ENCODE results near the gene ITK.
"Not testable (repeated sequence)": the region's sequence is repeated elsewhere in the genome, so short reads cannot be mapped to it uniquely, and the experiment has no call there.

ITK gene

GRCh38 chr5:157196045-157196444 lies 15.4 kb downstream of the ITK start:
- no peaks in the 10 kb centered on the region for H3K36me3 ChIP-seq (ENCODE audit: control insufficient read depth, low read depth, low read length)
- no peak overlapping the region for H3K4me3 ChIP-seq (ENCODE audit: low read length)
- no peaks in the 10 kb centered on the region for H3K9me3 ChIP-seq (ENCODE audit: control insufficient read depth, low read depth, low read length)
- H3K27me3 ChIP-seq (ENCODE audit: control insufficient read depth, insufficient read depth, low read length) = no peaks in the 10 kb centered on the region
- no peaks in the 10 kb centered on the region for H3K4me1 ChIP-seq (ENCODE audit: control insufficient read depth, low read depth, low read length)
- no peak overlapping the region for H3K9ac ChIP-seq (ENCODE audit: low read length)
- H3K27ac ChIP-seq (ENCODE audit: low read length) = no peak overlapping the region

GRCh38 chr5:157197086-157197485 lies 16.4 kb downstream of the ITK start:
- Histone ChIP-seq H3K9me3 (ENCODE audit: control insufficient read depth, low read depth, low read length) (no peaks in the 10 kb centered on the region), H3K4me1 (ENCODE audit: control insufficient read depth, low read depth, low read length) (no peaks in the 10 kb centered on the region), H3K27ac (ENCODE audit: low read length) (no peak overlapping the region), H3K9ac (ENCODE audit: low read length) (no peak overlapping the region), H3K27me3 (ENCODE audit: control insufficient read depth, insufficient read depth, low read length) (no peaks in the 10 kb centered on the region), H3K4me3 (ENCODE audit: low read length) (no peak overlapping the region), H3K36me3 (ENCODE audit: control insufficient read depth, low read depth, low read length) (no peaks in the 10 kb centered on the region)

- no peaks in the 10 kb centered on the region for H3K27me3 ChIP-seq (ENCODE audit: control insufficient read depth, insufficient read depth, low read length)
- H3K27ac ChIP-seq (ENCODE audit: low read length) = no peak overlapping the region
- no peaks in the 10 kb centered on the region for H3K4me1 ChIP-seq (ENCODE audit: control insufficient read depth, low read depth, low read length)
Observed at GRCh38 chr5:157198277-157198986, 17.8 kb downstream of the ITK start.

GRCh38 chr5:157201857-157202256 lies 21.2 kb downstream of the ITK start:
- no peak overlapping the region for H3K9ac ChIP-seq (ENCODE audit: low read length)
- no peak overlapping the region for H3K4me3 ChIP-seq (ENCODE audit: low read length)
- H3K36me3 ChIP-seq (ENCODE audit: control insufficient read depth, low read depth, low read length) = no peaks in the 10 kb centered on the region
- H3K9me3 ChIP-seq (ENCODE audit: control insufficient read depth, low read depth, low read length) = no peaks in the 10 kb centered on the region
- no peaks in the 10 kb centered on the region for H3K4me1 ChIP-seq (ENCODE audit: control insufficient read depth, low read depth, low read length)
- H3K27me3 ChIP-seq (ENCODE audit: control insufficient read depth, insufficient read depth, low read length) = no peaks in the 10 kb centered on the region
- no peak overlapping the region for H3K27ac ChIP-seq (ENCODE audit: low read length)

More at GRCh38 chr5:157198277-157198986, 17.8 kb downstream of the ITK start:
- no peaks in the 10 kb centered on the region for H3K9me3 ChIP-seq (ENCODE audit: control insufficient read depth, low read depth, low read length)
- no peak overlapping the region for H3K9ac ChIP-seq (ENCODE audit: low read length)
- H3K36me3 ChIP-seq (ENCODE audit: control insufficient read depth, low read depth, low read length) = no peaks in the 10 kb centered on the region
- no peak overlapping the region for H3K4me3 ChIP-seq (ENCODE audit: low read length)

GRCh38 chr5:157203417-157203816 lies 22.8 kb downstream of the ITK start:
- Histone ChIP-seq H3K4me3 (ENCODE audit: low read length) (no peak overlapping the region), H3K36me3 (ENCODE audit: control insufficient read depth, low read depth, low read length) (no peaks in the 10 kb centered on the region), H3K4me1 (ENCODE audit: control insufficient read depth, low read depth, low read length) (no peaks in the 10 kb centered on the region), H3K9ac (ENCODE audit: low read length) (no peak overlapping the region), H3K9me3 (ENCODE audit: control insufficient read depth, low read depth, low read length) (no peaks in the 10 kb centered on the region), H3K27me3 (ENCODE audit: control insufficient read depth, insufficient read depth, low read length) (no peaks in the 10 kb centered on the region), H3K27ac (ENCODE audit: low read length) (no peak overlapping the region)

GRCh38 chr5:157204765-157205164 lies 24.1 kb downstream of the ITK start:
- H3K4me3 ChIP-seq (ENCODE audit: low read length) = no peak overlapping the region
- H3K9ac ChIP-seq (ENCODE audit: low read length) = no peak overlapping the region
- no peak overlapping the region for H3K27ac ChIP-seq (ENCODE audit: low read length)
- no peaks in the 10 kb centered on the region for H3K9me3 ChIP-seq (ENCODE audit: control insufficient read depth, low read depth, low read length)
- H3K4me1 ChIP-seq (ENCODE audit: control insufficient read depth, low read depth, low read length) = no peaks in the 10 kb centered on the region
- H3K27me3 ChIP-seq (ENCODE audit: control insufficient read depth, insufficient read depth, low read length) = no peaks in the 10 kb centered on the region
- H3K36me3 ChIP-seq (ENCODE audit: control insufficient read depth, low read depth, low read length) = no peaks in the 10 kb centered on the region

- no peaks in the 10 kb centered on the region for H3K36me3 ChIP-seq (ENCODE audit: control insufficient read depth, low read depth, low read length)
- H3K9ac ChIP-seq (ENCODE audit: low read length) = no peak overlapping the region
- H3K4me1 ChIP-seq (ENCODE audit: control insufficient read depth, low read depth, low read length) = no peaks in the 10 kb centered on the region
- no peak overlapping the region for H3K27ac ChIP-seq (ENCODE audit: low read length)
- H3K9me3 ChIP-seq (ENCODE audit: control insufficient read depth, low read depth, low read length) = no peaks in the 10 kb centered on the region
- H3K4me3 ChIP-seq (ENCODE audit: low read length) = no peak overlapping the region
- H3K27me3 ChIP-seq (ENCODE audit: control insufficient read depth, insufficient read depth, low read length) = no peaks in the 10 kb centered on the region
Observed at GRCh38 chr5:157205708-157206107, 25.1 kb downstream of the ITK start.

GRCh38 chr5:157210652-157211051 lies 30.0 kb downstream of the ITK start:
- not testable (repeated sequence) for H3K9ac ChIP-seq (ENCODE audit: low read length); H3K27ac ChIP-seq (ENCODE audit: low read length); H3K27me3 ChIP-seq (ENCODE audit: control insufficient read depth, insufficient read depth, low read length); H3K36me3 ChIP-seq (ENCODE audit: control insufficient read depth, low read depth, low read length); H3K4me1 ChIP-seq (ENCODE audit: control insufficient read depth, low read depth, low read length); H3K4me3 ChIP-seq (ENCODE audit: low read length); H3K9me3 ChIP-seq (ENCODE audit: control insufficient read depth, low read depth, low read length)

- H3K4me3 ChIP-seq (ENCODE audit: low read length) = no peak overlapping the region
- no peaks in the 10 kb centered on the region for H3K9me3 ChIP-seq (ENCODE audit: control insufficient read depth, low read depth, low read length)
- H3K4me1 ChIP-seq (ENCODE audit: control insufficient read depth, low read depth, low read length) = no peaks in the 10 kb centered on the region
- H3K27me3 ChIP-seq (ENCODE audit: control insufficient read depth, insufficient read depth, low read length) = no peaks in the 10 kb centered on the region
- H3K36me3 ChIP-seq (ENCODE audit: control insufficient read depth, low read depth, low read length) = no peaks in the 10 kb centered on the region
- no peak overlapping the region for H3K9ac ChIP-seq (ENCODE audit: low read length)
- no peak overlapping the region for H3K27ac ChIP-seq (ENCODE audit: low read length)
Observed at GRCh38 chr5:157212307-157212706, 31.7 kb downstream of the ITK start.

- Histone ChIP-seq H3K4me3 (ENCODE audit: low read length) (no peak overlapping the region), H3K9ac (ENCODE audit: low read length) (no peak overlapping the region), H3K27ac (ENCODE audit: low read length) (no peak overlapping the region), H3K27me3 (ENCODE audit: control insufficient read depth, insufficient read depth, low read length) (no peaks in the 10 kb centered on the region), H3K36me3 (ENCODE audit: control insufficient read depth, low read depth, low read length) (no peaks in the 10 kb centered on the region), H3K4me1 (ENCODE audit: control insufficient read depth, low read depth, low read length) (no peaks in the 10 kb centered on the region), H3K9me3 (ENCODE audit: control insufficient read depth, low read depth, low read length) (no peaks in the 10 kb centered on the region)
Observed at GRCh38 chr5:157213527-157214243, 33.0 kb downstream of the ITK start.

- no peak overlapping the region for H3K27ac ChIP-seq (ENCODE audit: low read length)
- H3K27me3 ChIP-seq (ENCODE audit: control insufficient read depth, insufficient read depth, low read length) = no peaks in the 10 kb centered on the region
- H3K36me3 ChIP-seq (ENCODE audit: control insufficient read depth, low read depth, low read length) = no peaks in the 10 kb centered on the region
- H3K4me3 ChIP-seq (ENCODE audit: low read length) = no peak overlapping the region
- H3K9me3 ChIP-seq (ENCODE audit: control insufficient read depth, low read depth, low read length) = no peaks in the 10 kb centered on the region
- H3K4me1 ChIP-seq (ENCODE audit: control insufficient read depth, low read depth, low read length) = no peaks in the 10 kb centered on the region
- H3K9ac ChIP-seq (ENCODE audit: low read length) = no peak overlapping the region
Observed at GRCh38 chr5:157214415-157214814, 33.8 kb downstream of the ITK start.

All from iPS-18a (cell line).